Mucosa of descending colon (tissue), 3 donors: Measurements from ENCODE around the gene GUK1. TPM values are rescaled to one million over a fixed set of nuclear protein-coding genes. Genes with fewer than 3 reads are reported as not detected.

Source experiments
- ATAC-seq: fragments of 200-7000 bp; cut with Tn5 transposase; one replicate; pipeline ENCODE4 v1.9.1; 2020; ENCODE audit warnings: mild to moderate bottlenecking, moderate library complexity
- DNase-seq, 3 donors: peaks; one replicate each; pipeline ENCODE4 v3.0.0-alpha.2; 2020
- H3K36me3 ChIP-seq: fragments of 200-600 bp; one replicate; pipeline ENCODE4 v1.8.0; 2021; ENCODE audit warnings: low read depth, mild to moderate bottlenecking
- H3K4me1 ChIP-seq: fragments of 200-600 bp; one replicate; pipeline ENCODE4 v1.8.0; 2021; ENCODE audit warnings: low read depth, mild to moderate bottlenecking
- H3K4me3 ChIP-seq: fragments of 200-600 bp; one replicate; pipeline ENCODE4 v1.8.0; 2021; ENCODE audit warnings: mild to moderate bottlenecking
- H3K9me3 ChIP-seq: fragments of 200-600 bp; one replicate; pipeline ENCODE4 v1.8.0; 2021; ENCODE audit warnings: mild to moderate bottlenecking
- CTCF ChIP-seq: fragments of 200-600 bp; IDR thresholded peaks from one replicate; pipeline ENCODE4 v1.8.0; 2022; ENCODE audit warnings: antibody characterized with exemption, mild to moderate bottlenecking
- intact Hi-C, 2 donors: fragments of 100-400 bp; cut with DNase I in 1 of 2; cut with micrococcal nuclease in 1 of 2; formaldehyde crosslinking; loops; one replicate each; pipeline versions ENCODE4 v1.11.0 to v1.11.1; 2022; cut with DNase I, micrococcal nuclease
- total RNA-seq, 3 donors: library from RNA; stranded (reverse); fragmentation: NEBNext Ultra II Directional in 2 of 3; extraction: Animal tissue kit (Norgen Biotek cat#: 25700) in 2 of 3; gene quantifications; one replicate each; pipeline versions ENCODE4 v1.2.1 to v1.2.4, GENCODE V29; 2021 to 2023
- donor health status: DM: no; HTN: no; CAD: no; lungs with moderate emphysema.
- donor health status: DM: no; HTN: no; CAD: no.
- donor health status: DM: no; HTN: yes; CAD: no.

GUK1 gene
- total RNA-seq, 3 donors from 2014 or later, result 165 to 182 (median 178) TPM

DNA sequence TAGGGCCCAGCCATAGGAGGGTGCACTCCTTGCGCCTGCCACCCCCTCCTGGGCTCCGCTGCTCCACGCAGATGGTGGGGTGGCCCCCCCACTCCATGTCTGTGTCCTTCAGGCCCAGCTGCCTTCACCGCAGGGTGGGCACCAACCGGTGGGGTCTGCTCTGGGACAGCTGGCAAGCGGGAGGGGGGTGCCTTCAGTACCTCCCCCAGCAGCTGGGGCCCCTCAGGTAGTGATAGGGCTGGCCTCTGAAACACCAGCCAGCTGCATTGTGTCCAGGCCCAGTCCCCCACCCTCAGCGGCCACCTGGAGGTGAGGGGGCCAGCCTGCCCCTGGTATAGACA lies 10.0 kb downstream of the GUK1 start:
- ATAC-seq, result peak; percentile 2
- Histone ChIP-seq H3K4me3 (no peak overlapping the region), H3K4me1 (no peaks in the 10 kb centered on the region)

DNA sequence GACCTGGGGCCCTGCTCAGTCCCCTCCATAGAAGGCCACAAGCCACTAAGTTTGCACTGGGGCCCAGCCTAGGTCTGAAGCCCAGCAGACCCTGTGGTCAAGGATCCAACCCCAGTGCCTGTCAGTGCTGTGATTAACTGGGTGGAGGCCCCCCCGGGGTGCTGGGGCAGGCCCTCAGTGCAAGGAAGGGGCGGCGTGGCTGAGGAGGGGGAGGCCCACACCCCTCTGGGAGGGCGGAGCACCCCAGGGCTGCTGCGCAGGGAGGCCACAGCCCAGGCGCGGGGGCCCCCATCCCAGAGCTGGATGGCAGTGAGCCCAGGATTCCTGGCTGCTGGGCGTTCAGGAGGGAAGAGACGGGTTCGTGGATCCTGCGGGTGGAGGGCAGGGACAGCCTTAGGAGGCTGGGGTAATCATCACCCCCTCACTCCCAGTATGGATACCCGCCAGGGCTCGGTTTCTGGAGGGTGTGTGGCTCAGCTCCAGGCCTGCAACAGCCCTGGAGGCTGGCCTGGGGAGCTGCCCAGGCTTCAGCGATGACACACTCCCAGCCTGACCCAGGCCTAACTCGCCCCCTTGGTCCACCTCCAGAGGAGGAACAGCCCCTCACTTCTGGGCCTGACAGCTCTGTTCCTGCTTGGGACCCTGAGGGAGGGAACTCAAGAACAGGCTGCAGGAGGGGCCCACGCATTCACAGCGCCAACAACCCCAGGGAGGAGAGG lies 10.5 kb downstream of the GUK1 start:
- ATAC-seq, result peak; percentile 33
- TF ChIP-seq CTCF, result no peak
- intact Hi-C loops, result no loop called here
- peak in 2 of 3 donors; percentile 57 to 70 for DNase-seq
- no peaks in the 10 kb centered on the region for H3K36me3 ChIP-seq
- H3K4me1 ChIP-seq, result no peaks in the 10 kb centered on the region
- no peak overlapping the region for H3K4me3 ChIP-seq
- no peaks in the 10 kb centered on the region for H3K9me3 ChIP-seq

More for the DNA sequence above, 10.0 kb downstream of the GUK1 start:
- H3K9me3 ChIP-seq, result no peaks in the 10 kb centered on the region
- intact Hi-C loops, result no loop called here
- DNase-seq, result no peak
- H3K36me3 ChIP-seq, result no peaks in the 10 kb centered on the region
- no peak for TF ChIP-seq CTCF

GRCh38 chr1:228151180-228151925 lies 11.3 kb downstream of the GUK1 start:
- H3K36me3 ChIP-seq, result no peaks in the 10 kb centered on the region
- H3K9me3 ChIP-seq, result no peaks in the 10 kb centered on the region
- H3K4me1 ChIP-seq, result no peaks in the 10 kb centered on the region
- H3K4me3 ChIP-seq, result no peak overlapping the region
- TF ChIP-seq CTCF, result no peak
- ATAC-seq (peak; percentile 3), DNase-seq (no peak)
- intact Hi-C loops, result no loop called here

DNA sequence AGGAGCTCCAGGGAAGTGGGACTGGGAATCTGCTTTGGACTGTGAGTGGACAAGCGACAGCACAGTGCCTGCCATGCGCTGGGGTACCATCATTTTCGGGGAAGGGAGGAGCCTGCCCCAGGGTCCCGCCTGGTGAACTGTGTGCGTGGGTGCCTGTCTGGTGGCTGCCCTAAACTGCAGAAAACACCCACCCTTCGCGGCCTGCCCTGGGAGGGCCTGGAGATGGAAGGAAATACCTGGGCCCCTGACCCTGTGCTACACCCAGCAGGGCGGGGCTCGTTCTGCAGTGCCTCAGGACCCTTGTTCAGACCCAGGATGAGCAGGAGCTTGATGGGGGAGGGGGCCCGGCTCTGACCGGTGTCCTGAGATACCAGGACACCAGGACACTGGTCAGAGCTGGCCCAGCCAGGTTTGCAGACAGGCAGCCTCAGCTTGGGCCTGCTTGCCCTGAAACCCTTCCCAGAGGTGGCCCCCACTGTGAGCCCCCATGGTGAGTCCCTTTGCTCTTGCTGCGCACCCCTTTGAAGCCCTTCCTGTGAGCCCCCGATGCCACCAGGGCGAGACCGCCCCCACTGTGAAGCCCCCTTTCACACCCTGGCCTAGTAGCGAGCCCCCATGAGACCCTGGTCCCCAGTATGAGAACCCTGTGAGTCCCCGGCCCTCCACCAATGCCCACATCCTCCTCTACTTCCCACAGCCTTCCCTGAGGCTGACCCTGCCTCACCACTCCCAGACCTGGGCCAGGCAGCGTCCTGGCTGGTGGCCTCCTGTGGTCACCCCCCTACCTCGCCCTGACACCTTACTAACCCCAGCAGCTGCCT lies 12.2 kb downstream of the GUK1 start:
- no peak for TF ChIP-seq CTCF
- ATAC-seq, result no peak
- Histone ChIP-seq H3K4me1 (no peaks in the 10 kb centered on the region), H3K36me3 (no peaks in the 10 kb centered on the region), H3K4me3 (no peak overlapping the region), H3K9me3 (no peaks in the 10 kb centered on the region)
- intact Hi-C loops, result no loop called here
- peak in 1 of 3 donors; percentile 45 for DNase-seq

DNA sequence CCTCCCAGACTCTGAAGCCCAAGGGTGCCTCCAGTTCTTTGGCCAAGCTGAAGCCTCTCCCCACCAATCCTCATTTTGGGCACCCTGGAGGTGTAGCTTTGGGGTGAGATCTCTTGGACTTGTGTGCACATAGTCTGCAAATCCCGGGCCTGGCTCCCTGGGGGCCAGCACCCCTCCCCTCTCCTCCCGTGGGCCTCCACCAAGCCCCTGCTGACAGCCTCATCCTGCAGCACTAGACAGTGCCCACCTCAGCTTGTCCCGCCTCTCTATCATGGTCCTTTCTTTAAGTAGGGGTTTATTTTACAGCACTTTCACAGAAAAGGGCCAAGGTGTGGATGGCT lies 12.8 kb downstream of the GUK1 start:
- no peak for DNase-seq
- Histone ChIP-seq H3K9me3 (no peaks in the 10 kb centered on the region), H3K4me3 (no peak overlapping the region), H3K36me3 (no peaks in the 10 kb centered on the region), H3K4me1 (no peaks in the 10 kb centered on the region)
- no peak for ATAC-seq
- no peak for TF ChIP-seq CTCF
- intact Hi-C loops, result no loop called here
